GM12878 (cell line): ENCODE measurements around the gene TSPEAR.

ENCODE experiments used
- CTCF ChIP-seq, 3 experiments: IDR thresholded peaks in 2 of 3; conservative IDR thresholded peaks in 1 of 3; 2 replicates each; pipeline ENCODE4 v1.5.1; 2011; ENCODE audit warnings: low read depth in 3 of 3, low read length in 3 of 3, mild to moderate bottlenecking in 3 of 3, control low read depth in 2 of 3, moderate library complexity in 2 of 3, inconsistent platforms in 1 of 3, mixed read lengths in 1 of 3; ENCODE audit not compliant: control insufficient read depth in 2 of 3, insufficient read depth in 1 of 3; ENCODE audit errors: extremely low read depth in 1 of 3
- HCFC1 ChIP-seq: fragments of 150-350 bp; IDR thresholded peaks from 2 replicates; pipeline ENCODE4 v1.6.1; 2014; ENCODE audit warnings: low read length
- NFYB ChIP-seq: IDR thresholded peaks from 2 replicates; pipeline ENCODE4 v1.6.1; 2011; ENCODE audit warnings: low read depth, mild to moderate bottlenecking, low read length, improper control_type of control experiment, moderate library complexity; ENCODE audit not compliant: insufficient read depth
- PML ChIP-seq: IDR thresholded peaks from 2 replicates; pipeline ENCODE4 v1.6.1; 2012; ENCODE audit warnings: low read length, inconsistent platforms
- RAD21 ChIP-seq: IDR thresholded peaks from 2 replicates; pipeline ENCODE4 v1.6.1; 2011; ENCODE audit warnings: mild to moderate bottlenecking, low read depth, low read length, moderate library complexity; ENCODE audit not compliant: insufficient read depth
- ZNF592 ChIP-seq: fragments of 450-650 bp; IDR thresholded peaks from 2 replicates; pipeline ENCODE4 v1.6.1; 2017; ENCODE audit warnings: mild to moderate bottlenecking, moderate library complexity
- ZZZ3 ChIP-seq: IDR thresholded peaks from 2 replicates; pipeline ENCODE4 v1.6.1; 2011; ENCODE audit warnings: low read depth; ENCODE audit not compliant: control insufficient read depth, insufficient read length

GRCh38 chr21:44494418-44494817, 217.0 kb downstream of the TSPEAR start:
- TF ChIP-seq ZNF592 (no peak), CTCF (IDR thresholded peaks at IDR 0.05 in 2 of 3, conservative IDR thresholded peaks at IDR 0.05 in 1 of 3; ENCODE audit: control insufficient read depth in 2 of 3, extremely low read depth in 1 of 3, insufficient read depth in 1 of 3, low read depth in 3 of 3, low read length in 3 of 3) (no peak), RAD21 (no peak), NFYB (no peak), ZZZ3 (no peak), PML (no peak), HCFC1 (no peak)
